ENCODE measurements around the gene SNAI3.

GRCh38 chr16:88676502-88677242, 9.6 kb downstream of the SNAI3 start:
- TF ChIP-seq, protein P1, sequence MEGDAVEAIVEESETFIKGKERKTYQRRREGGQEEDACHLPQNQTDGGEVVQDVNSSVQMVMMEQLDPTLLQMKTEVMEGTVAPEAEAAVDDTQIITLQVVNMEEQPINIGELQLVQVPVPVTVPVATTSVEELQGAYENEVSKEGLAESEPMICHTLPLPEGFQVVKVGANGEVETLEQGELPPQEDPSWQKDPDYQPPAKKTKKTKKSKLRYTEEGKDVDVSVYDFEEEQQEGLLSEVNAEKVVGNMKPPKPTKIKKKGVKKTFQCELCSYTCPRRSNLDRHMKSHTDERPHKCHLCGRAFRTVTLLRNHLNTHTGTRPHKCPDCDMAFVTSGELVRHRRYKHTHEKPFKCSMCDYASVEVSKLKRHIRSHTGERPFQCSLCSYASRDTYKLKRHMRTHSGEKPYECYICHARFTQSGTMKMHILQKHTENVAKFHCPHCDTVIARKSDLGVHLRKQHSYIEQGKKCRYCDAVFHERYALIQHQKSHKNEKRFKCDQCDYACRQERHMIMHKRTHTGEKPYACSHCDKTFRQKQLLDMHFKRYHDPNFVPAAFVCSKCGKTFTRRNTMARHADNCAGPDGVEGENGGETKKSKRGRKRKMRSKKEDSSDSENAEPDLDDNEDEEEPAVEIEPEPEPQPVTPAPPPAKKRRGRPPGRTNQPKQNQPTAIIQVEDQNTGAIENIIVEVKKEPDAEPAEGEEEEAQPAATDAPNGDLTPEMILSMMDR (IDR thresholded peaks at IDR 0.05 in 4 of 5, conservative IDR thresholded peaks at IDR 0.05 in 1 of 5), result no peak
- no peak for TF ChIP-seq POLR2A (IDR thresholded peaks at IDR 0.05)

Measured in gastrocnemius medialis (tissue), 4 donors.